ENCODE data around the gene GRAMD1A.

DNA sequence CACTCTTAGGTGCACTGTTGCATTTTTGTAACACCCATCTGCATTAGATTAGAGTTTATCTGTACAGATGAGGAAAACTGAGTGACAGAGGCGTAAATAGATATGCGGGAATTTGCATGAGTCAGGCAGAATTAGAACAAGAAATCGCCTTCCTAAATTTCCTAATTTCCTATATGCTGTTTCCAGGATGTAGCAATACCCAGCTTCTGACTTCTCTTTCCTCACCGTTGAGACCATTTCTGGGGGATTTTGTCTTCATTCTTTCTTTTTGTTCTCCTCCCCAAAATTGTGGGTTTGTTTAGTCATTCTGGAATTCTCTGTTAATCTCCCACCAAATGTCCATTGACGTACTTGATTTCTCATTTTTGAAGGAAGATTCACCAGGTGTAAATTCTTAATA, 25.5 kb upstream of the GRAMD1A start:
- TF ChIP-seq, protein P1, sequence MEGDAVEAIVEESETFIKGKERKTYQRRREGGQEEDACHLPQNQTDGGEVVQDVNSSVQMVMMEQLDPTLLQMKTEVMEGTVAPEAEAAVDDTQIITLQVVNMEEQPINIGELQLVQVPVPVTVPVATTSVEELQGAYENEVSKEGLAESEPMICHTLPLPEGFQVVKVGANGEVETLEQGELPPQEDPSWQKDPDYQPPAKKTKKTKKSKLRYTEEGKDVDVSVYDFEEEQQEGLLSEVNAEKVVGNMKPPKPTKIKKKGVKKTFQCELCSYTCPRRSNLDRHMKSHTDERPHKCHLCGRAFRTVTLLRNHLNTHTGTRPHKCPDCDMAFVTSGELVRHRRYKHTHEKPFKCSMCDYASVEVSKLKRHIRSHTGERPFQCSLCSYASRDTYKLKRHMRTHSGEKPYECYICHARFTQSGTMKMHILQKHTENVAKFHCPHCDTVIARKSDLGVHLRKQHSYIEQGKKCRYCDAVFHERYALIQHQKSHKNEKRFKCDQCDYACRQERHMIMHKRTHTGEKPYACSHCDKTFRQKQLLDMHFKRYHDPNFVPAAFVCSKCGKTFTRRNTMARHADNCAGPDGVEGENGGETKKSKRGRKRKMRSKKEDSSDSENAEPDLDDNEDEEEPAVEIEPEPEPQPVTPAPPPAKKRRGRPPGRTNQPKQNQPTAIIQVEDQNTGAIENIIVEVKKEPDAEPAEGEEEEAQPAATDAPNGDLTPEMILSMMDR (IDR thresholded peaks at IDR 0.05), result no peak
- TF ChIP-seq POLR2A (IDR thresholded peaks at IDR 0.05), result no peak

Measured in esophagus squamous epithelium (tissue), 4 donors.